HG03575 (cell line): Measurements from ENCODE around the gene ADCY6.

ENCODE experiments used
- ATAC-seq: cut with Tn5 transposase; IDR thresholded peaks from one replicate; pipeline ENCODE4 v1.9.1; 2021; ENCODE audit not compliant: unreplicated experiment, insufficient number of reproducible peaks, low FRiP score; ENCODE audit errors: extremely low read depth

The ADCY6 gene

DNA sequence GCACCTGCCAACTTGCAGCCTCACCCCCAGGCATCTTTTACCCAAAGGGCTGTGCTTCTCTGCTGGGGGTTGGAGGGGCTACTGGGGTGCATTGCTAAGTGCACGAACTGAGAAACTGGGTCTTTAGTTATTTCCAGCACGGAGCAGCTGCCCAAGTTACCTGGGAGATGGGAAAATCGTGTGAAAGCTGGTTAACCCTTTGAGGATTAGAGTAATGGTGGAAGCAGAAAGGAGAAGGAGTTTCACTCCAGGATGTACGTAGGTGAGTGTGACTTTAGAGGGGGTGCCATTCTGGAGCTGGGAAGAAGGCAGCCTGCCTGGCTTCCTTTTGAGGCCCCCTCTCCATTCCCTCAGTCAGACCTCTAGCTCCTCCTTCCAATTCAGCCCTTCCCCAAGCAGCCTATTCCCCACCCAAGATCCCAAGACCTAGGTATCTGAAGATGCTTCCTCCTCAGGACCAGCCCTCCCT lies 1.0 kb upstream of the ADCY6 start:
- no peak for ATAC-seq

DNA sequence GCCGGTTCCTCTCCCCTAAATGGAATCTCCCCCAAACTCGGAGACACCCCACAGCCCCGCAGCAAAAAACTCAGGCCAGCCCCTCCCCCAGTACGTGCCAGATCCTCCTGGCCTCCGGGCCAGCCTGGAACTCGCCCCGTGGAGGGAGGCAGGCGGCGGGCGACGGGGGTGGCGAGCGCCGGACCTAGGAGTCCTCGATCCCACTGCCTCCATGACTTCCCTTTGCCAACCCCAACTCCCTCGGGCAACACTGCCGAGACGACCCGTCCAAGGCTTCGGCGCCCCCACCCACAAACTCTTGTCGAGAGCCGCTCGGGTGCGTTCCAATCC lies 400 bp downstream of the ADCY6 start:
- ATAC-seq, result no peak

DNA sequence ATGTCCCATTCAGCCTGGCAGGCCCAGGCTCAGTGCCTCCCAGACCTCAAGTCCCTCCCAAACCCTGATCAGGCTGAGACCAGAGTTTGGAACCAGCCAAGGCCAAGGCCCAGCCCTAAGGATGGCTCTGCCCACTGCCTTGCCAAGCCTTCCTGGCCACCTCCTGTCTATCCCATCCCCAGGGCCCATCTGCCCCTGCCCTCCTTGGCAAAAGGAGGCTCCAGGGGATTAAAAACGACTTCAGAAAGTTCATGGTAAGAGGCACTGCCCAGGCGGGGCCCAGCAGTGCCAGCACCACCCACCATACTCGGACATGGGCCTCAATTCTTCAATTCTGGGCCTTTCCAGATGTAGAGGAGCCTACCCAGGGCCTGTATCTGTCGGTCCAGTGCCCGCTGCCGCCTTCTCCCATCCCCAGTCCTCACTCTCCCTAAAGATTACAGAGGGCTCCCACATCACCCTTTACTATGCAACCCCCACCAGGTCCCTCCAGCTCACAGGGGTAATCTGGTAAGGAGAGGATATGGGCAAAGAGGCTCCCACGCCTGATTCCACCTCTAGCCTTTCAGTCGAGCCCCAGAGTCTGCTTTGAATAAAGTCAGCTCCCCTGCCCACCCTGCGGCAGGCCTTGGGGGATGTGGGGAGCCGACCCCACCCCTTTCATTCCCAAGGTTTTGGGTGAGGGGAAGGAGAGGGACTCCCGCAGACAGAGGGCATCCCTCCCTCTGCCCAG lies 932 bp downstream of the ADCY6 start:
- no peak for ATAC-seq

DNA sequence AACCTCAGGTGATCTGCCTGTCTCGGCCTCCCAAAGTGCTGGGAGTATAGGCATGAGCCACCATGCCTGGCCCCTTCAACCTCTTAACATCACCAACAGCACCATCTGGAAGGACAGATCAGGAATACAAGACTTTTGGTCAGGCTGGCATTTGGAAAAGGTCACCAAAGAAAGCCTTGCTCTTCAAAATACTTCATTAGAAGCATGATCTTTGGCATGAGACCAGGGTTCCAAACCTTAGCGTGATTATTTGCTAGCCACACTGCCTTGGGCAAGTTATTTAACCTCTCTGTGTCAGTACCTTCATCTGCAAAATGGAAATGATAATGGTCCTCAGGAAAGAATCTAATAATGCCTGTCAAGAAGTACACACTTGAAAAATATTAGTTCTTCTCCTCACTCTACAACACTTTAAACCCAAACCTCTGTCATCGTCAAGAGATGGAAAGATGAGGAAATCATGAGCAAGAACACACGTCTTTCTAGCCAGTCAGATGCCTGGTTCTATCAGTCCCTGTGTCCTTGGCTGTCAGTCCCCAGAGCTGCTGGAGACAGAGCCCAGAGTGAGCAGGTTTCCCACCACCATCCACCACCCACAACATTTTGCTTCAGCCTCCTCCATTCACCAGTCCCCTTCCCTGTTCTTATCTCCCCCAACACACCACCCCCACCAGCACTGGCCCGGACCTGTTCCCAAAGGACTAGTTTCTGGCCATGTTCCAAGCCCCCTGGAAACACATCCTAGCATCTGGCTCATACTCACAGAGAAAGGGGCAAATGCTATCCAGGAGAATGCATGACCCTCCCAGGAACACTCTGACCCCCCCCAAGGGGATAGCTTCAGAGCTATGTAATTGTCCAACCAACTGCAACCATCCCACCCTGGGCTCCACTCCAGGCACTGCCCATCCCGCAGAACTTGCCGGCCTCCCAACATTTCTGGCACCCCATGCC lies 2.0 kb downstream of the ADCY6 start:
- ATAC-seq, result no peak

DNA sequence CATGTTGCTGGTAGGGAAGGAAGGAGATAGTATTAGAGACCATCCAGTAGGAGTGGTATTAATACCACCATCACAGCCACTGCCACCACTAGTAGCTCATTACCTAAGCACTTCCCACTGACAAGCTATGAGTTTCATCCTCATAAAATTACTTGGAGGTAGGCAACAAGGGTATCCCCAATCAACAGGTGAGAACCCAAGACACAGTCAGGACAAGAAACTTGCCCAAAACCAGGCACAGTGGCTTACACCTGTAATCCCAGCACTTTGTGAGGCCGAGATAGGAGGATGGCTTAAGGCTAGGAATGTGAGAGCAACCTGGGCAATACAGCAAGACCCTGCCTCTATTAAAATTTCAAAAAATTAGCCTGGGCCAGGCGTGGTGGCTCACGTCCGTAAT lies 5.5 kb downstream of the ADCY6 start:
- ATAC-seq, result no peak

GRCh38 chr12:48782457-48783395 lies 6.2 kb downstream of the ADCY6 start:
- ATAC-seq, result no peak

DNA sequence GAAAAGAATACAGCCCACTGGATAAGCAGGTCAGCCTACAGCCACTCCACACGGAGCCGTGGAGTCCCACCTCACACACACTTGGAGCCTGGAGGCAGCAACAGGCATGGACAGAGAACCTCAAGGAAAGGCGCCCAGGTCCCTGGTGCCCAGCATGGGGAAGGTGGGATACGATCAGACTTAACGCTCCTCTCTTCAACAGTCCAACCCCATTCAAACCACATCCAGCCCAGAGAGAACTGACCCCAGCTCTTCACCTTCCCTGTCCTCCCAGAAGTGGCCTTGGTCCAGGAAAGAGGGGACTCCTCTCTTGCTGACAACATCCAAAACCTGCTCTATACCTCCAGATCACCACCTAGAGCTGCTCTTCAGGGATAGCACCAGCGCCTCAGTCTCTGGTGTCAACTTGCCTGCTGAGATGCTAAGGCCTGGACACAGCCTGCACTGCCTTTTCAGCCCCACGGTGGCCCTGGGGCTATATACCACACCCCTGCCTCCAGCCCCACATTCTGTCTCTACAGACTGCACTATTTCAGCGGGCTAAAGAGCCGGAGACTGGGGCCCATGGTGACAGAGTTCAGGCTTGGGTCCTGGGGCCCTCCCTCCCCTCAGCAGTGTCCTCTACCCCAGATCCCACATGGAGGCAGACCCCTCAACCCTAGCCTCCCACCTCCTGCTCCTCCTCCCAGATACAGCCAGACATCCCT lies 7.0 kb downstream of the ADCY6 start:
- ATAC-seq, result no peak

- no peak for ATAC-seq
Measured at GRCh38 chr12:48780381-48781025, 8.4 kb downstream of the ADCY6 start.

DNA sequence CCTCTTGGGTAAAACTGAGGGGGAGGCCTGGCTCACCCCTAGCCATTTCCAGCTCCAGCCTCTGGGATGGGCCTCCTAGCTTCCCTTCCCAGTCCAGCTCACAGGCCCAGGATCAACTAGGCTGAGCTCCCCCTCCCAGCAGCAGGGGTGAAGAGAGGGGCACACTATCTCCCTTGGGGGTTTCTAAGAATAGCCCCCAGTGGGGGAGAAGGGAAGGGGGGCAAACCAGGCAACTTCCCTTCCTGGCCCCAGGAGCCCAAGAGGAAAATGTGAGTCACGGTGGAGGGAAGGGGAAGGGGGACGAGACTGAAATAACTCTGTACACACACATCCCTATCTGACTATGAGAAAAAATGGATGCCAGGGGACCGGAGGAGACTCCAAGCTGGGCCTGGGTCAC lies 9.0 kb downstream of the ADCY6 start:
- ATAC-seq, result no peak

DNA sequence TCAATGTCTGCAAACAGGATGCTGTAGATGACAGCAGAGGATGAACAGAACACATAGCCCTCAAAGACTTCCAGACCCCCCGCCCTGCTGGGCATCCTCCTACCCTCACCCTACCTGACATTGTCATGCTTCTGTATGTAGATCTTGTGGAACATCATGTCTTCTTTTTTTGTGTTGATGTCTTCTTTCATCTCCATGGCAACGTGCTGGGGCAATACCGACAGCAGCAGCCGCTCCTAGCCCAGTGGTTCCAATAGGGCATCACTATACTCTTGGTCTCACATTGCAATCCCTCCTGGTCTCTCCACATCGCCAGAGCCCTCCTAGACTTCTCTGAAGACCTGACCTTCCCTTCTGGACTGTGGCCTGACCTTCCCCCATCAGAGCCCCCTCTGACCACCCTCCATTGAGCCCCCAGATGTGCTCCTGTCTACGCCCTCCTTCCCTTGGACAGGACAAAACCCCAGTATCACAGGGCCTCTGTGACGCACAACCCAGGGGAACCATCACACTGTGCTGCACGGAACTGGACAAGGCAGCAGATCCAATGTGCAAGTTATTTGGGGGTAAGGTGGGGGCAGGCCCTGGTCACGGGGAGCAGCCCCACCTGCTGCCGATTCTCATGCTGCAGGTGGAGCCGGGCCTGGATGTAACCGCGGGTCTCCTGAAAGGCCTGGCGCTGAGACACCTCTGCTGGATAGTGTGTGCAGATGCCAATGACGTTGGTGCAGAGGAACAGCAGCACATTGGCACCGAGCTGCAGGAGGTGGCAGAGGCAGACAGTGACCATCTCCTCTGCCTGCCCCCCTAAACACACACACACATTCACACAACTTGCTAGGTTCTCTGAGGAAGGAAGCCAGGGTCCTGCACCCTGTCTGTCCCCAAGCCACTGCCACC lies 11.1 kb downstream of the ADCY6 start:
- ATAC-seq, result no peak

DNA sequence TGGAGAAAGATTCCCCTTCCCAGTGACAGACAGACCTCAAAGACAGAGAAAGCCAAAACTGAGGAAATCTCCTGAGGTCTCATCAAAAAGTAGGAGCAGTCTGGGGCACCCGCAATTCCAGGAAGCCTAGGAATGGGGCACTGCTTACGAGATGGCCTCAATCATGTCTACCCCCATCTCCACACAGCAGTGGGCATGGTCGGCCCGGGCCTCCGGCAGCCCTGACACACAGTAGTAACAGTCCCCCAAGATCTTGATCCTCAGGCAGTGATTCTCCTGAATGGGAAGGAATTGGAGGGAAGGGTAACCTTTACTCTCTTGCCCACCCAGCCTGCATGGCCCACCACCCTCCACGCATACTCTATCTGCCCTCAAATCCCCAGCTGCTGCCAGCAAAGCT lies 11.9 kb downstream of the ADCY6 start:
- ATAC-seq, result no peak

DNA sequence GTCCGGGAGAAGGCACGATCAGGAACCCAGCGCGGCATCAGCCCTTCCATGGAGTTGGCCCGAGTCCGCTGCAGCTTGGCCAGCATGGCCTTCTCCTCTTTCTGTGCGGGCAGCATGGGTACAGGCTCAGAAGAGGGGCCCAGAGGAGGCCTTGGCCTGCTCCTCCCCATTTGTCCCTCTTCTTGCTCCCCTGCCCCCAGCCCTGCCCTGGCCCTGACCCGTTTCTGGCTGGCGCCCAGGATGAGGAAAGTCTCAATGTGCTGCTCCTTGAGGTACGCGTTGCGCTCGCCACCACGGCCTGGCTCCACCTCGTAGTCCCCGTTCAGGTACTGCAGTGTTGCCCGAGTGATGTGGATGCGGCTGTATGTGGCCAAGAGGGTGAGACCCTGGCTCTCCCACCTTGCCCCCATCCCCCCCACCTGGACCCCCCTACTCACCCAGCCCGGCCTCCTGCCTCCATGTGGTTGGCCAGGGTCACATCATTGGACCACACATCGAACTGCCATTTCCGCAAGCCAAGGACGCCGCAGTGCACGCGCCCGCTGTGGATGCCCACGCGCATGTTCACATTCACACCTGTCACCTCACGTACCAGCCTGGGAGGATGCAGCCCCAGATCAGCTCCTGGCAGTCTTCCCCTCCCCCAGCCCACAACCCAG lies 12.8 kb downstream of the ADCY6 start:
- ATAC-seq, result no peak

DNA sequence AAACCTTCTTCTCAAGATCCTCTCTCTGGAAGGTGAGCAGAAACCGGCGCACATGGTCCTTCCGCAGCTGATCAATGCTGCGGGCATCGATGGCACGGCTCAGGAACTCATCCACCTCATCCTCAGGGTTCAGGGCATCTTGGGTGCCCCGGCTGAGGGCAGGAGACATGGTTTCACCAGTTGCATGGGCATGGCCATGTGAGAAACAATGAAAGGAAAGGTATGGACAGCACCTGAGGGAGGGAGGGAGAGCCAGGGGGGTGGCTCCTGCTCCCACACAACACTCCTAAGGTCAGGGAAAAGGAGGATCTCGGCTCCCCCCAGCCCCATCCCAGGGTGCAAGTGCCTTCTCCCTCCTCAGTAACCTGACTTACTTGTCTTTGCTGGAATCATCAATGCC lies 13.6 kb downstream of the ADCY6 start:
- ATAC-seq, result no peak

- no peak for ATAC-seq
Measured at GRCh38 chr12:48774516-48774915, 14.4 kb downstream of the ADCY6 start.

GRCh38 chr12:48773686-48774085 lies 15.2 kb downstream of the ADCY6 start:
- ATAC-seq, result no peak

DNA sequence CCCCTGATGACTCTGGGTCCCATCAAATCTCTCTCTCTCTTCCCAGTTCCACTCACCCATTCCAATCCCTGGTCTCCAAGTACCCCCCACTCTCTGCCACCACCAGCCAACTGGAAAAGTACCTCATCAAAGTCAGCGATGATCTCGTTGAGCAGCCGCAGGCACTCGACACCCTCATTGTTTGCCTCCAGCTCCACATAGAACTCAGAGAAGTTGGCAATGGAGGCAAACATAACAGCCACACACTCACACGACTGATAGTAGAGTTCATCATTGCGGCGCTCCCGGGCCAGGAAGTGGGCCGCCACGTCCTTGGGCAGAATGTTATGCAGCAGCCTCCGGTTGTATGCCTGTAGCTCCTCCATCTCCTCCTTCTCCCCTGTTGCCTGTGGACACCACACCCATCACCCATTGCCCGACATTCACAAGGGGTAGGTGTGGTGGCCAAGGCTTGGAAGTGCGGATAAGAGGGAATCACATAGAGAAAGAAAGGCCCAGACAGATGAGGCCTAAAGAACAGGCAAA lies 17.2 kb downstream of the ADCY6 start:
- ATAC-seq, result no peak

- no peak for ATAC-seq
Measured at GRCh38 chr12:48770756-48771155, 18.1 kb downstream of the ADCY6 start.
